ENCODE measurements around the gene SHOC2. TPM values are rescaled to one million over a fixed set of nuclear protein-coding genes. Genes with fewer than 3 reads are reported as not detected.

Gene SHOC2
- total RNA-seq, 1 donor = 98.6 TPM

GRCh38 chr10:110978204-110978603 is 58.8 kb downstream of the SHOC2 start:
- H3K9me3 ChIP-seq (ENCODE audit: low read depth, low read length) = no peaks in the 10 kb centered on the region
- H3K27me3 ChIP-seq (ENCODE audit: insufficient read depth, low read length) = no peaks in the 10 kb centered on the region
- no peak overlapping the region for H3K4me3 ChIP-seq (ENCODE audit: low read length)
- H3K4me1 ChIP-seq (ENCODE audit: insufficient read depth, low read length) = peaks cover 18% of the 10 kb centered on the region

GRCh38 chr10:110979611-110980010 is 60.2 kb downstream of the SHOC2 start:
- Histone ChIP-seq H3K4me3 (ENCODE audit: low read length) (no peak overlapping the region), H3K27me3 (ENCODE audit: insufficient read depth, low read length) (no peaks in the 10 kb centered on the region), H3K4me1 (ENCODE audit: insufficient read depth, low read length) (peaks cover 18% of the 10 kb centered on the region), H3K9me3 (ENCODE audit: low read depth, low read length) (no peaks in the 10 kb centered on the region)

DNA sequence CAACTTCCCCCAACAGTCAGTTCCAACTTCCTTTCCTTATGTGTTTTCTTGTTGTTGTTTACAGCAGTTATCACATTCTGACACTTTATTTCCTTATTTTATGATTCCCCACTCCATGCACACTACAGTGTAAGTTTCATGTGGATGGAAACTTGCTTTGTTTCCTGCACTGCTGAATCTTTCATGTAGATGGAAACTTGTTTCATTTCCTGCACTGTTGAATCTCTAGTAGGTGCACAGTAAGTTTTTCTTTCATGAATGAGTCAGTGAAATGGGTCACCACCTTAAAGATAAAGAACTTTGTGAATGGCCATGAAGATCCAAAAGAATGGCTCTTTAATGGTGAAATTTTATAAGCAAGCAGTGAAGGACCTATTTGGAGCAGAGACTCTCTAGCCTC is 61.4 kb downstream of the SHOC2 start:
- Histone ChIP-seq H3K4me3 (ENCODE audit: low read length) (no peak overlapping the region), H3K4me1 (ENCODE audit: insufficient read depth, low read length) (peaks cover 18% of the 10 kb centered on the region), H3K9me3 (ENCODE audit: low read depth, low read length) (no peaks in the 10 kb centered on the region), H3K27me3 (ENCODE audit: insufficient read depth, low read length) (no peaks in the 10 kb centered on the region)

GRCh38 chr10:110983466-110983865 is 64.1 kb downstream of the SHOC2 start:
- Histone ChIP-seq H3K9me3 (ENCODE audit: low read depth, low read length) (no peaks in the 10 kb centered on the region), H3K4me1 (ENCODE audit: insufficient read depth, low read length) (peaks cover 18% of the 10 kb centered on the region), H3K4me3 (ENCODE audit: low read length) (no peak overlapping the region), H3K27me3 (ENCODE audit: insufficient read depth, low read length) (no peaks in the 10 kb centered on the region)

GRCh38 chr10:110985497-110986275 is 66.3 kb downstream of the SHOC2 start:
- H3K4me3 ChIP-seq (ENCODE audit: low read length) = no peak overlapping the region

GRCh38 chr10:110989016-110989415 is 69.6 kb downstream of the SHOC2 start:
- Histone ChIP-seq H3K4me3 (ENCODE audit: low read length) (no peak overlapping the region), H3K4me1 (ENCODE audit: insufficient read depth, low read length) (no peaks in the 10 kb centered on the region), H3K9me3 (ENCODE audit: low read depth, low read length) (no peaks in the 10 kb centered on the region), H3K27me3 (ENCODE audit: insufficient read depth, low read length) (no peaks in the 10 kb centered on the region)

More at GRCh38 chr10:110985497-110986275, 66.3 kb downstream of the SHOC2 start:
- Histone ChIP-seq H3K9me3 (ENCODE audit: low read depth, low read length) (no peaks in the 10 kb centered on the region), H3K4me1 (ENCODE audit: insufficient read depth, low read length) (peaks cover 7% of the 10 kb centered on the region), H3K27me3 (ENCODE audit: insufficient read depth, low read length) (no peaks in the 10 kb centered on the region)

DNA sequence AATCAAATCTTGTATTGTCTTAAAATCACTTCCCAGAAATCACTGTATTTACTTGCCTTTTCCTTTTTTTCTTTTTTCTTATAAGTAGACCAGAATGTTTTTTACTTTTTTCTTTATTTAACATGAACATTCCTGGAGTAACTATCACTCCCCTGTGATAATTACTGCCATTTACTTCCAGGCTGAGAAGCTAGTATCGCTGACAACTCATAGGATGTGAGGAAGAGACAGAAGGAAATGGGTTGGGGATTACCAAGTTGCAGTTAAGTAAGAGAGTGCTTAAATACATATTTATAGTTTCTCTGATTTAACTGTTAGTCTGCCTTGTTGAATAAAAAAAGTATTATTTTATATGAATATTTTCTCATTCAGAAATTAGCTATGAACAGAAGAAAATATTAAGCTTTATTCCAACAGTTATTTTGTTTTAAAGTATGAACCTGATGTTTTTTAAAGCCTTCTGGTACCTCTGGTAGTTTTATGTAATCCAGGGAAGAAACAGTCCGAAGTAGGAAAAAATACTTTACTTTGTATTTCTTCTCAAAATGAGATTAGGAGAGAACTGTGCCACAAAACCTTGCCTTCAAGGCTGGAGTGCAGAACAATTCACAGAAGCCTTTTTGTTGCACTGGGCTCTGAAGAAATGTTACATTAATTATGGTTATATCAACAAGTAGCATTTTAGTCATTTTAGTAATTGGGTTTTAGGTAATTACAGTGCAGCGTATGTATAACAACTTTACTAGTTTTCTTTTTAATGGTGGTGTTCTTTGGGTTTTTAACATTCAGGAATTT is 72.8 kb downstream of the SHOC2 start:
- no peaks in the 10 kb centered on the region for H3K9me3 ChIP-seq (ENCODE audit: low read depth, low read length)
- no peaks in the 10 kb centered on the region for H3K27me3 ChIP-seq (ENCODE audit: insufficient read depth, low read length)
- no peaks in the 10 kb centered on the region for H3K4me1 ChIP-seq (ENCODE audit: insufficient read depth, low read length)
- H3K4me3 ChIP-seq (ENCODE audit: low read length) = no peak overlapping the region

- no peak overlapping the region for H3K4me3 ChIP-seq (ENCODE audit: low read length)
- no peaks in the 10 kb centered on the region for H3K27me3 ChIP-seq (ENCODE audit: insufficient read depth, low read length)
- H3K9me3 ChIP-seq (ENCODE audit: low read depth, low read length) = no peaks in the 10 kb centered on the region
- H3K4me1 ChIP-seq (ENCODE audit: insufficient read depth, low read length) = no peaks in the 10 kb centered on the region
Observed at GRCh38 chr10:110993024-110993693, 73.8 kb downstream of the SHOC2 start.

GRCh38 chr10:110994406-110995086 is 75.1 kb downstream of the SHOC2 start:
- H3K4me1 ChIP-seq (ENCODE audit: insufficient read depth, low read length) = no peaks in the 10 kb centered on the region
- no peak overlapping the region for H3K4me3 ChIP-seq (ENCODE audit: low read length)
- no peaks in the 10 kb centered on the region for H3K9me3 ChIP-seq (ENCODE audit: low read depth, low read length)
- H3K27me3 ChIP-seq (ENCODE audit: insufficient read depth, low read length) = no peaks in the 10 kb centered on the region

GRCh38 chr10:110995301-110995700 is 75.9 kb downstream of the SHOC2 start:
- Histone ChIP-seq H3K9me3 (ENCODE audit: low read depth, low read length) (no peaks in the 10 kb centered on the region), H3K27me3 (ENCODE audit: insufficient read depth, low read length) (no peaks in the 10 kb centered on the region), H3K4me1 (ENCODE audit: insufficient read depth, low read length) (no peaks in the 10 kb centered on the region), H3K4me3 (ENCODE audit: low read length) (no peak overlapping the region)

GRCh38 chr10:110996256-110996655 is 76.9 kb downstream of the SHOC2 start:
- Histone ChIP-seq H3K9me3 (ENCODE audit: low read depth, low read length) (no peaks in the 10 kb centered on the region), H3K4me3 (ENCODE audit: low read length) (no peak overlapping the region), H3K4me1 (ENCODE audit: insufficient read depth, low read length) (no peaks in the 10 kb centered on the region), H3K27me3 (ENCODE audit: insufficient read depth, low read length) (no peaks in the 10 kb centered on the region)

- Histone ChIP-seq H3K27me3 (ENCODE audit: insufficient read depth, low read length) (no peaks in the 10 kb centered on the region), H3K4me1 (ENCODE audit: insufficient read depth, low read length) (no peaks in the 10 kb centered on the region), H3K9me3 (ENCODE audit: low read depth, low read length) (no peaks in the 10 kb centered on the region), H3K4me3 (ENCODE audit: low read length) (no peak overlapping the region)
Observed at GRCh38 chr10:111004016-111004415, 84.6 kb downstream of the SHOC2 start.

GRCh38 chr10:111007486-111007885 is 88.1 kb downstream of the SHOC2 start:
- Histone ChIP-seq H3K4me3 (ENCODE audit: low read length) (no peak overlapping the region), H3K4me1 (ENCODE audit: insufficient read depth, low read length) (no peaks in the 10 kb centered on the region), H3K27me3 (ENCODE audit: insufficient read depth, low read length) (no peaks in the 10 kb centered on the region), H3K9me3 (ENCODE audit: low read depth, low read length) (no peaks in the 10 kb centered on the region)

- Histone ChIP-seq H3K9me3 (ENCODE audit: low read depth, low read length) (no peaks in the 10 kb centered on the region), H3K4me3 (ENCODE audit: low read length) (no peak overlapping the region), H3K4me1 (ENCODE audit: insufficient read depth, low read length) (no peaks in the 10 kb centered on the region), H3K27me3 (ENCODE audit: insufficient read depth, low read length) (no peaks in the 10 kb centered on the region)
Observed at GRCh38 chr10:111015181-111015580, 95.8 kb downstream of the SHOC2 start.

- Histone ChIP-seq H3K9me3 (ENCODE audit: low read depth, low read length) (no peaks in the 10 kb centered on the region), H3K27me3 (ENCODE audit: insufficient read depth, low read length) (no peaks in the 10 kb centered on the region), H3K4me3 (ENCODE audit: low read length) (no peak overlapping the region), H3K4me1 (ENCODE audit: insufficient read depth, low read length) (no peaks in the 10 kb centered on the region)
Observed at GRCh38 chr10:111017098-111017497, 97.7 kb downstream of the SHOC2 start.

Data from mononuclear cell (primary cell).